Caco-2 (cell line): ENCODE measurements around the gene ATP8B2. TPM values are rescaled to one million over a fixed set of nuclear protein-coding genes. Genes with fewer than 3 reads are reported as not detected.
"Not testable (repeated sequence)": the region's sequence is repeated elsewhere in the genome, so short reads cannot be mapped to it uniquely, and the experiment has no call there.

Experiments
- BruUV-seq: library from RNA; stranded (reverse); fragments of 400-500 nt; replicated peaks from 2 replicates; lab custom pipeline; 2021; lab: Mats Ljungman, UMichigan
- CTCF ChIA-PET: fragments of 300-600 bp; sonication (Branson Sonifier 250); formaldehyde crosslinking; loops from one replicate; lab custom pipeline; 2022; ENCODE audit warnings: antibody characterized with exemption; lab: Charles Lee
- POLR2A ChIA-PET: fragments of 300-600 bp; sonication (Branson Sonifier 250); formaldehyde crosslinking; loops from one replicate; lab custom pipeline; 2022; ENCODE audit warnings: antibody characterized with exemption; lab: Charles Lee
- DNase-seq, 2 experiments: peaks; one replicate each; pipeline versions ENCODE4 v3.0.0 to v3.0.0-alpha.2; 2020 to 2022
- H3K27me3 ChIP-seq: replicated peaks from 2 replicates; pipeline ENCODE4 v1.6.0; 2011; ENCODE audit warnings: low read length; ENCODE audit not compliant: control insufficient read depth, insufficient read depth
- H3K36me3 ChIP-seq: 2 replicates; pipeline ENCODE4 v1.5.1; 2011; ENCODE audit warnings: low read length; ENCODE audit not compliant: control insufficient read depth, insufficient read depth
- H3K4me1 ChIP-seq: fragments of 250-450 bp; sonication (Bioruptor Pico); 2 replicates; pipeline ENCODE4 v1.5.1; 2020; ENCODE audit warnings: mild to moderate bottlenecking
- H3K4me3 ChIP-seq: 2 replicates; pipeline ENCODE4 v1.5.1; 2011; ENCODE audit warnings: low read depth, mild to moderate bottlenecking, control low read depth, low read length
- H3K9me3 ChIP-seq: fragments of 250-450 bp; sonication (Bioruptor Pico); 2 replicates; pipeline ENCODE4 v1.5.1; 2020; ENCODE audit warnings: mild to moderate bottlenecking, moderate library complexity
- H3K27ac Mint-ChIP-seq: one replicate; pipeline ENCODE4 v1.8.0; 2022; ENCODE audit warnings: mixed read lengths; ENCODE audit not compliant: unreplicated experiment
- H3K27me3 Mint-ChIP-seq: one replicate; pipeline ENCODE4 v1.8.0; 2022; ENCODE audit warnings: mixed read lengths; ENCODE audit not compliant: insufficient read depth, unreplicated experiment
- H3K36me3 Mint-ChIP-seq: one replicate; pipeline ENCODE4 v1.8.0; 2022; ENCODE audit warnings: mild to moderate bottlenecking, mixed read lengths; ENCODE audit not compliant: insufficient read depth, unreplicated experiment
- H3K4me1 Mint-ChIP-seq: one replicate; pipeline ENCODE4 v1.8.0; 2022; ENCODE audit warnings: low read depth, mixed read lengths; ENCODE audit not compliant: unreplicated experiment
- H3K4me3 Mint-ChIP-seq: one replicate; pipeline ENCODE4 v1.8.0; 2022; ENCODE audit warnings: mild to moderate bottlenecking, moderate library complexity, mixed read lengths; ENCODE audit not compliant: unreplicated experiment
- H3K9me3 Mint-ChIP-seq: one replicate; pipeline ENCODE4 v1.8.0; 2022; ENCODE audit warnings: mixed read lengths; ENCODE audit not compliant: unreplicated experiment
- CTCF ChIP-seq, 2 experiments: fragments of 200-600 bp in 1 of 2; IDR thresholded peaks; 1 replicate in 1 of 2; 2 replicates in 1 of 2; pipeline versions ENCODE4 v1.5.1 to v1.8.0; 2011 to 2022; ENCODE audit warnings: antibody characterized with exemption in 1 of 2, control low read depth in 1 of 2, inconsistent platforms in 1 of 2, low read depth in 1 of 2, low read length in 1 of 2, mild to moderate bottlenecking in 1 of 2, moderate library complexity in 1 of 2; ENCODE audit not compliant: insufficient read depth in 1 of 2, severe bottlenecking in 1 of 2, unreplicated experiment in 1 of 2
- intact Hi-C: fragments of 100-400 bp; cut with micrococcal nuclease; formaldehyde crosslinking; loops from one replicate; pipeline ENCODE4 v1.10.0; 2022; ENCODE audit not compliant: unreplicated experiment
- total RNA-seq: library from RNA; stranded (reverse); gene quantifications from 2 replicates; pipeline ENCODE4 v1.2.3, GENCODE V29; 2022

The ATP8B2 gene
- total RNA-seq, 1 experiment from 2014 or later = 10.5 TPM

- Histone ChIP-seq H3K9me3 (no peaks in the 10 kb centered on the region), H3K27me3 (no peaks in the 10 kb centered on the region), H3K4me3 (no peak overlapping the region), H3K36me3 (no peaks in the 10 kb centered on the region), H3K4me1 (peaks cover 25% of the 10 kb centered on the region)
- Mint-ChIP-seq H3K36me3 (peaks cover 5% of the 10 kb centered on the region), H3K9me3 (no peaks in the 10 kb centered on the region), H3K4me3 (peak overlapping the region; percentile 86), H3K27ac (peak overlapping the region; percentile 86), H3K27me3 (no peaks in the 10 kb centered on the region), H3K4me1 (peaks cover 20% of the 10 kb centered on the region)
- TF ChIP-seq CTCF (IDR thresholded peaks at IDR 0.05; ENCODE audit: insufficient read depth in 1 of 2, low read depth in 1 of 2, low read length in 1 of 2, severe bottlenecking in 1 of 2, unreplicated experiment in 1 of 2) = no peak
- no TSS peak for BruUV-seq
- ChIA-PET CTCF (interaction anchor here (0.7 to 2.6 kb wide), 4 partner anchors 19 to 155 kb away, joined by 3 to 16 read pairs (median 6); no protein-coding TSS in a partner anchor), POLR2A (no interaction called here)
- intact Hi-C loops = loop anchor here (1.0 to 5.0 kb wide), 4 partner anchors 19 to 193 kb away; partner anchors contain the start of gene IL6R
- no peak for DNase-seq
Measured at GRCh38 chr1:154353966-154354365, 28.6 kb downstream of the ATP8B2 start.

- intact Hi-C loops = no loop called here
- CTCF ChIA-PET = no interaction called here
Measured at GRCh38 chr1:154358519-154358918, 33.2 kb downstream of the ATP8B2 start.

DNA sequence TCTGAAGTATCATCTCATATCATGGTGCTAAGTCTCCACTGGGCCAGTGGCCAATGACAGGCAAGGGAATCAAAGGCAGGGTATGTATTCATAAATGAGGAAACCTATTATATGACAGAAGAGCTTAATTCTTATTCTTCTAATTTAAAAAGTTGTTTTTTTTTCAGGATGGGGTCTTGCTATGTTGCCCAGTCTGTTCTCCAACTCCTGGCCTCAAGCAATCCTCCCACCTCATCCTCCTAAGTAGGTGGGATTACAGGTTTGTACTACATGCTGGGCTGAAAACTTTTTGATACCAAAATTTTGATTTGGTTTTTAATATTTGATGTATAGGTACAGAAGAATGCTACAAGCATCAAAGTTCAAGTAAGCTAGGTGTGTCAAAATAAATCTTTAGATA is 35.0 kb downstream of the ATP8B2 start:
- BruUV-seq = no TSS peak
- Histone ChIP-seq H3K9me3 (no peaks in the 10 kb centered on the region), H3K4me3 (no peak overlapping the region), H3K27me3 (no peaks in the 10 kb centered on the region), H3K4me1 (peaks cover 9% of the 10 kb centered on the region), H3K36me3 (no peaks in the 10 kb centered on the region)
- ChIA-PET CTCF (no interaction called here), POLR2A (no interaction called here)
- H3K9me3 Mint-ChIP-seq = no peaks in the 10 kb centered on the region
- intact Hi-C loops = no loop called here
- no peak for DNase-seq
- no peak for TF ChIP-seq CTCF (IDR thresholded peaks at IDR 0.05; ENCODE audit: insufficient read depth in 1 of 2, low read depth in 1 of 2, low read length in 1 of 2, severe bottlenecking in 1 of 2, unreplicated experiment in 1 of 2)
- no peak overlapping the region for H3K27ac Mint-ChIP-seq
- H3K27me3 Mint-ChIP-seq = no peaks in the 10 kb centered on the region
- H3K4me1 Mint-ChIP-seq = no peaks in the 10 kb centered on the region
- H3K4me3 Mint-ChIP-seq = no peak overlapping the region
- no peaks in the 10 kb centered on the region for H3K36me3 Mint-ChIP-seq

More at GRCh38 chr1:154358519-154358918, 33.2 kb downstream of the ATP8B2 start:
- Histone ChIP-seq H3K9me3 (no peaks in the 10 kb centered on the region), H3K4me3 (no peak overlapping the region), H3K27me3 (no peaks in the 10 kb centered on the region), H3K4me1 (peaks cover 22% of the 10 kb centered on the region), H3K36me3 (no peaks in the 10 kb centered on the region)
- H3K4me3 Mint-ChIP-seq = no peak overlapping the region
- H3K36me3 Mint-ChIP-seq = no peaks in the 10 kb centered on the region
- POLR2A ChIA-PET = no interaction called here
- no TSS peak for BruUV-seq
- H3K27ac Mint-ChIP-seq = no peak overlapping the region
- TF ChIP-seq CTCF (IDR thresholded peaks at IDR 0.05; ENCODE audit: insufficient read depth in 1 of 2, low read depth in 1 of 2, low read length in 1 of 2, severe bottlenecking in 1 of 2, unreplicated experiment in 1 of 2) = no peak
- DNase-seq = no peak
- H3K27me3 Mint-ChIP-seq = no peaks in the 10 kb centered on the region
- no peaks in the 10 kb centered on the region for H3K9me3 Mint-ChIP-seq
- peaks cover 9% of the 10 kb centered on the region for H3K4me1 Mint-ChIP-seq

- H3K9me3 ChIP-seq, H3K4me1 ChIP-seq, H3K36me3 ChIP-seq, H3K9me3 Mint-ChIP-seq, H3K4me3 Mint-ChIP-seq, intact Hi-C loops, H3K27ac Mint-ChIP-seq, H3K27me3 Mint-ChIP-seq, POLR2A ChIA-PET, BruUV-seq, DNase-seq, H3K4me3 ChIP-seq, H3K36me3 Mint-ChIP-seq, H3K27me3 ChIP-seq, H3K4me1 Mint-ChIP-seq: not testable (repeated sequence)
- CTCF ChIA-PET = interaction anchor here (0.6 kb wide), 1 partner anchor 145 kb away, joined by 4 read pairs; no protein-coding TSS in a partner anchor
Measured at GRCh38 chr1:154360881-154361280, 35.6 kb downstream of the ATP8B2 start.
